GM19023 (cell line): ENCODE measurements around the gene VCP.
"Not testable (repeated sequence)": the region's sequence is repeated elsewhere in the genome, so short reads cannot be mapped to it uniquely, and the experiment has no call there.

Experiments used
- ATAC-seq: cut with Tn5 transposase; IDR thresholded peaks from one replicate; pipeline ENCODE4 v1.9.1; 2021; ENCODE audit warnings: mild to moderate bottlenecking, moderate library complexity; ENCODE audit not compliant: unreplicated experiment

The VCP gene

DNA sequence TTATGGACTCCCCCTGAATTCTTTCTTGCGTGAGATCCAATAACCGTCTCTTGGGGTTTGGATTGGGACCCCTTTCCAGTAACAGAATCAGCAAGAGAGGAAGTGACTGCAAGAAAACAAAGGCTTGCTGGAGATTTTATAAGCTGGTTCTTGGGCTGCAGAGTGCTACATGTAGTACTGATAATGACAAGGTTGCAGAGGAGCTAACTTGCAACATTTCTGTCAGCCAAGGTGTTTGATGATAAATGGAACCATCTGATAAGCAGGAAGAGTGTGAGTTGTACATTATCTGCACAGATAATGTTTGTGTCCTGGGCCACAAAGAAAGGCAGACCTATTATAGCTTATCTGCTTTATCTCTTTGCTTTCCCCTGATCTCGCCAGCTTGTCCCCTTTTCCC is 45.8 kb downstream of the VCP start:
- no peak for ATAC-seq

DNA sequence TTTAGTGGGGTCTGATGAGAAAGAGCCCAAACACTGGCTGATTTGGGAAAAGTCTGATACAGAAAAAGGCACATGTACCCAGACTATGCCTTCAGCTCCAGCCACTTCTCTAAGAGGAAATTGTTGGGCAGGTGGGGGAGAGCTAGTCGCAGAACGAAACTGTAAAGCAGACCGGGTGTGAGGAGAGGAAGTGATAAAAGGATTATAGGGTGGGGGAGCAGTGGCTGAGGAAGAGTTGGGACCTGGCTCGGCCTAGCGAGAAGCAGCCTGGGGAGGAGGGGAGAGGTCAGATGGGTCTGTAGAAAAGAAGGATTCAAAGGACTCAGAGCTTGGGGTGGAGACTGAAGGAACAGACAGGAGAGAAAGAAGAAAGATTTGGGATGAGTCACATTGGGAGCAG is 49.0 kb downstream of the VCP start:
- ATAC-seq = not testable (repeated sequence)

DNA sequence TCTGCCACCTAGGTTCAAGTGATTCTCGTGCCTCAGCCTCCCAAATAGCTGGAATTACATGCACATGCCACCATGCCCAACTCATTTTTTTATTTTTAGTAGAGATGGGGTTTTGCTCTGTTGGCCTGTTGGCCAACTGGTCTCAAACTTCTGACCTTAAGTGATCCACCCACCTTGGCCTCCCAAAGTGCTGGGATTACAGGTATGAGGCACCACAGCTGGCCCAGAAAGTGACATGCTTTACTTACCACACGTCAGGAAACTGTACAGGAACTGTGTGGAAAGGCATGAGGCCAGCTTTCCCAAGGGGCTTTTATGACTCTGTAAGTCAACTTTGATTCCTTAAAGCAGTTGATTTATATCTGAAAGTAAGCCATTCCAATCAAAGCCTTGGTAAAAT is 57.9 kb downstream of the VCP start:
- no peak for ATAC-seq

DNA sequence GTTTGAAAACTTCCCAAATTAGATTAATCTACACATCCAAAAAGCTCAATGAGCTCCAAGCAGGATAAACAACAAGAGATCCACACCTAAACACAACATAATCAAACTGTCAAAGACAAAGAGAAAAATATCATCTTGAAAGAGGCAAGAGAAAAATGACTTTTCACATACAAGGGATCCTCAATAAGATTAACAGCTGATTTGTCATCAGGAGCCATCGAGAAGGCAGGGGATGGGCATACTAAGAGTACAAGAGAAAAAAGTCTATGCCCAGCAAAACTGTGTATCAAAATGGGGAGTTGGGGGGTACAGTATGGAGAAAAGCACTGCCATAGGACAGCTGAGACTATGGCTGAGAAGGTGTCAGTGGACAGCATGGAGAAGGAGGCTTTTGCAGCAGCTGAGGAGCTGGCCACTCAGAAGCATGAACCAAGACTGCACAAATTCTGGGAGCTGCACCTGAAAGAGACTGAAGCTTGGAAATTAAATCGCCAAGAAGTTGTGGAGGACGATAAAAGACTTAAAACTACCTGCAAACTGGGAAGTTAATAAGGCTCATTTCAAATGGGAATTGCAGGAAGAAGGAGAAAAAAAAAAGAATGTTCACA is 62.0 kb downstream of the VCP start:
- no peak for ATAC-seq
